Measurements from ENCODE around the gene CD22.

The CD22 gene

GRCh38 chr19:35363001-35363590 is 34.1 kb downstream of the CD22 start:
- Histone ChIP-seq H3K36me3 (ENCODE audit: control insufficient read depth in 2 of 2, insufficient read depth in 1 of 2, low read length in 2 of 2) (no peaks in the 10 kb centered on the region), H3K27ac (ENCODE audit: extremely low read depth, low read depth, low read length) (no peak overlapping the region), H3K9me3 (ENCODE audit: control insufficient read depth, insufficient read depth, low read depth, low read length) (no peaks in the 10 kb centered on the region), H3K4me3 (ENCODE audit: low read depth, low read length) (no peak overlapping the region), H3K4me1 (ENCODE audit: control insufficient read depth, insufficient read depth, low read length) (no peaks in the 10 kb centered on the region)
- CTCF ChIA-PET, result interaction anchor here (0.6 to 7.1 kb wide), 5 partner anchors 9 to 185 kb away, joined by 3 to 54 read pairs (median 8); no protein-coding TSS in a partner anchor
- POLR2A ChIA-PET, result interaction anchor here (1.3 kb wide), 1 partner anchor 10 kb away, joined by 3 read pairs; no protein-coding TSS in a partner anchor
- TF ChIP-seq ZNF132 (tag by site-specific recombination; IDR thresholded peaks at IDR 0.05; ENCODE audit: borderline replicate concordance), result no peak
- no peak for TF ChIP-seq ZIC2 (tag by site-specific recombination; IDR thresholded peaks at IDR 0.05)
- no peak for TF ChIP-seq ZNF280D (tag by site-specific recombination; IDR thresholded peaks at IDR 0.05)
- TF ChIP-seq ZNF335 (tag by site-specific recombination; conservative IDR thresholded peaks at IDR 0.05), result no peak
- TF ChIP-seq ZBTB6 (tag by site-specific recombination; IDR thresholded peaks at IDR 0.05), result no peak
- TF ChIP-seq ZNF777 (tag by site-specific recombination; IDR thresholded peaks at IDR 0.05; ENCODE audit: borderline replicate concordance), result no peak
- no peak for TF ChIP-seq ZNF660 (tag by site-specific recombination; IDR thresholded peaks at IDR 0.05)
- TF ChIP-seq AEBP2 (tag by site-specific recombination; IDR thresholded peaks at IDR 0.05; ENCODE audit: borderline replicate concordance), result no peak
- no peak for TF ChIP-seq ZNF830 (tag by site-specific recombination; IDR thresholded peaks at IDR 0.05; ENCODE audit: low read depth)
- TF ChIP-seq HOXD13 (CRISPR knock-in tag; IDR thresholded peaks at IDR 0.05; ENCODE audit: borderline replicate concordance), result no peak
- TF ChIP-seq BCL11A (tag by site-specific recombination; IDR thresholded peaks at IDR 0.05; ENCODE audit: low read depth), result no peak
- TF ChIP-seq ZSCAN23 (tag by site-specific recombination; IDR thresholded peaks at IDR 0.05), result no peak
- no peak for TF ChIP-seq ZNF19 (tag by site-specific recombination; IDR thresholded peaks at IDR 0.05; ENCODE audit: low read depth)
- no peak for TF ChIP-seq TSHZ1 (tag by site-specific recombination; IDR thresholded peaks at IDR 0.05; ENCODE audit: borderline replicate concordance)
